ENCODE results near the gene POU6F1. TPM values are rescaled to one million over a fixed set of nuclear protein-coding genes. Genes with fewer than 3 reads are reported as not detected.
A peak's percentile ranks its signal among the peaks of the same experiment; 100 is the strongest.

POU6F1 gene
- total RNA-seq, 3 donors from 2014 or later (not counting 1 experiment from before 2014, with no cell fraction given), result 5.7 to 6.6 (median 6.0) TPM

DNA sequence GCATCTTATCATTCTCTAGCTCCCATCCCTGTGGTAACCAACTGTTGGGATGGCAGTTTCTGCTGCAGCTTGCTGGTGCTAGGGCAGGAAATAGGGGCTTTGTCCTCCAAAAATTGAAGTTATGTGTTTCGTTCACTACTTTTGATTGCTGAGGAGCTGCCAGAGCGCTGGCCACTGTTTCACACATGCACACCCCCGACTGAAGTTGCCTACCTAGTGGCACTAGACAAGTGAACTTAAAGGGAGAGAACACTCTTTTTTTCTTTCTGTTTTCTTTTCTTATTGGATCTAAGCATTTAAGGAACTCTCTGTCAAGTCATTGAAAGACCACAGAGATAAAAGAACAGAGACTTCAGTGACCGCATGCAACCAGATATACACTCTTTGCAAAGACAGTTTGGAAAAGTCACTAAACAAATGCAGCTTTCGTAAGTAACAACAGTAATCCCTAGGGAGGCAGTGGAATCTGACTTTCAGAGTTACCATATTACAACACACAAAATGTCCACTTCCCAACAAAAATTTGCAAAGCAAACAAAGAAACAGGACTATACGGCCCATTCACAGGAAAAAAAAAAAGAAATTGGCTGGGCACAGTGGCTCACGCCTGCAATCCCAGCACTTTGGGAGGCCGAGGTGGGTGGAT lies 56.9 kb downstream of the POU6F1 start:
- Mint-ChIP-seq H3K9me3 (no peaks in the 10 kb centered on the region), H3K4me1 (peaks cover 31 to 39% of the 10 kb centered on the region in 2 donors), H3K27me3 (ENCODE audit: low read depth in 2 of 2) (no peaks in the 10 kb centered on the region), H3K4me3 (no peak overlapping the region), H3K27ac (no peak overlapping the region), H3K36me3 (no peaks in the 10 kb centered on the region)
- peak in 1 of 3 donors; percentile 72 for ATAC-seq
- H3K27me3 ChIP-seq (ENCODE audit: control insufficient read depth, insufficient read depth, low read length), result no peaks in the 10 kb centered on the region
- no peak for DNase-seq
- no peak overlapping the region for H3K4me3 ChIP-seq (ENCODE audit: low read length)
- 71% methylated on average over 8 of the region's 8 CpGs for WGBS (ENCODE audit: insufficient coverage)
- TF ChIP-seq, protein P1, sequence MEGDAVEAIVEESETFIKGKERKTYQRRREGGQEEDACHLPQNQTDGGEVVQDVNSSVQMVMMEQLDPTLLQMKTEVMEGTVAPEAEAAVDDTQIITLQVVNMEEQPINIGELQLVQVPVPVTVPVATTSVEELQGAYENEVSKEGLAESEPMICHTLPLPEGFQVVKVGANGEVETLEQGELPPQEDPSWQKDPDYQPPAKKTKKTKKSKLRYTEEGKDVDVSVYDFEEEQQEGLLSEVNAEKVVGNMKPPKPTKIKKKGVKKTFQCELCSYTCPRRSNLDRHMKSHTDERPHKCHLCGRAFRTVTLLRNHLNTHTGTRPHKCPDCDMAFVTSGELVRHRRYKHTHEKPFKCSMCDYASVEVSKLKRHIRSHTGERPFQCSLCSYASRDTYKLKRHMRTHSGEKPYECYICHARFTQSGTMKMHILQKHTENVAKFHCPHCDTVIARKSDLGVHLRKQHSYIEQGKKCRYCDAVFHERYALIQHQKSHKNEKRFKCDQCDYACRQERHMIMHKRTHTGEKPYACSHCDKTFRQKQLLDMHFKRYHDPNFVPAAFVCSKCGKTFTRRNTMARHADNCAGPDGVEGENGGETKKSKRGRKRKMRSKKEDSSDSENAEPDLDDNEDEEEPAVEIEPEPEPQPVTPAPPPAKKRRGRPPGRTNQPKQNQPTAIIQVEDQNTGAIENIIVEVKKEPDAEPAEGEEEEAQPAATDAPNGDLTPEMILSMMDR (IDR thresholded peaks at IDR 0.05), result no peak
- H3K9me3 ChIP-seq (ENCODE audit: control insufficient read depth, insufficient read depth, low read length), result no peaks in the 10 kb centered on the region
- intact Hi-C loops (cut with micrococcal nuclease), result no loop called here
- no peak overlapping the region for H3K27ac ChIP-seq (ENCODE audit: low read length)
- H3K4me1 ChIP-seq (ENCODE audit: control insufficient read depth, insufficient read depth, low read length), result no peaks in the 10 kb centered on the region
- peaks cover 3% of the 10 kb centered on the region for H3K36me3 ChIP-seq (ENCODE audit: control insufficient read depth, insufficient read depth, low read length)

GRCh38 chr12:51156245-51156765 lies 61.6 kb downstream of the POU6F1 start:
- H3K27me3 Mint-ChIP-seq (ENCODE audit: low read depth in 2 of 2), result no peaks in the 10 kb centered on the region
- no peaks in the 10 kb centered on the region for H3K4me1 ChIP-seq (ENCODE audit: control insufficient read depth, insufficient read depth, low read length)
- DNase-seq (no peak), ATAC-seq (no peak)
- no peaks in the 10 kb centered on the region for H3K27me3 ChIP-seq (ENCODE audit: control insufficient read depth, insufficient read depth, low read length)
- TF ChIP-seq, protein P1 (IDR thresholded peaks at IDR 0.05), result no peak
- no peak overlapping the region for H3K27ac ChIP-seq (ENCODE audit: low read length)
- no peaks in the 10 kb centered on the region for H3K9me3 ChIP-seq (ENCODE audit: control insufficient read depth, insufficient read depth, low read length)
- intact Hi-C loops (cut with micrococcal nuclease), result no loop called here
- H3K4me3 Mint-ChIP-seq, result no peak overlapping the region
- 100% methylated on average over 2 of the region's 3 CpGs for WGBS (ENCODE audit: insufficient coverage)
- no peaks in the 10 kb centered on the region for H3K9me3 Mint-ChIP-seq
- peaks cover 3% of the 10 kb centered on the region for H3K36me3 ChIP-seq (ENCODE audit: control insufficient read depth, insufficient read depth, low read length)
- H3K4me1 Mint-ChIP-seq, result peaks cover 11 to 31% of the 10 kb centered on the region in 2 donors
- peak overlapping the region; percentile 5 to 26 for H3K27ac Mint-ChIP-seq
- no peaks in the 10 kb centered on the region for H3K36me3 Mint-ChIP-seq
- no peak overlapping the region for H3K4me3 ChIP-seq (ENCODE audit: low read length)

DNA sequence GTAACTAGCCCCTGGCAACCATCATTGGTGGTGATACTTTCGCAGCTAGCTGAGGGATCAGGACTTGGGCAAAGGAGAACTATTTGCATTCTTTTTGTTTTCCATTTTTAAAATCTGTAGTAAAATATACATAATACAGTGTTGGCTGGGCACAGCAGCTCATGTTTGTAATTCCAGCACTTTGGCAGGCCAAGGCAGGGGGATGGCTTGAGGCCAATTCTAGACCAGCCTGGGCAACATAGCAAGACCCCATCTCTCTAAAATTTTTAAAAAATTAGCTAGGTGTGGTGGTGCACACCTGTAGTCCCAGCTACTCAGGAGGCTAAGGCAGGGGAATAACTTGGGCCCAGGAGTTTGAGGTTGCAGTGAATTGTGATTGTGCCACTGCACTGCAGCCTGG lies 64.9 kb downstream of the POU6F1 start:
- Mint-ChIP-seq H3K4me3 (no peak overlapping the region), H3K36me3 (no peaks in the 10 kb centered on the region), H3K9me3 (no peaks in the 10 kb centered on the region), H3K27me3 (ENCODE audit: low read depth in 2 of 2) (no peaks in the 10 kb centered on the region), H3K4me1 (peaks cover 12 to 33% of the 10 kb centered on the region in 2 donors), H3K27ac (no peak overlapping the region)
- intact Hi-C loops (cut with micrococcal nuclease), result no loop called here
- Histone ChIP-seq H3K9me3 (ENCODE audit: control insufficient read depth, insufficient read depth, low read length) (no peaks in the 10 kb centered on the region), H3K27me3 (ENCODE audit: control insufficient read depth, insufficient read depth, low read length) (no peaks in the 10 kb centered on the region), H3K36me3 (ENCODE audit: control insufficient read depth, insufficient read depth, low read length) (no peaks in the 10 kb centered on the region), H3K27ac (ENCODE audit: low read length) (no peak overlapping the region), H3K4me1 (ENCODE audit: control insufficient read depth, insufficient read depth, low read length) (no peaks in the 10 kb centered on the region), H3K4me3 (ENCODE audit: low read length) (no peak overlapping the region)
- ATAC-seq, result no peak
- DNase-seq, result no peak
- WGBS (ENCODE audit: insufficient coverage), result 100% methylated on average over 1 of the region's 1 CpG
- TF ChIP-seq, protein P1 (IDR thresholded peaks at IDR 0.05), result no peak

- no peak overlapping the region for H3K27ac Mint-ChIP-seq
- WGBS (ENCODE audit: insufficient coverage), result 67% methylated on average over 2 of the region's 3 CpGs
- TF ChIP-seq, protein P1 (IDR thresholded peaks at IDR 0.05), result no peak
- no peaks in the 10 kb centered on the region for H3K36me3 ChIP-seq (ENCODE audit: control insufficient read depth, insufficient read depth, low read length)
- H3K36me3 Mint-ChIP-seq, result no peaks in the 10 kb centered on the region
- no peak overlapping the region for H3K4me3 ChIP-seq (ENCODE audit: low read length)
- H3K27ac ChIP-seq (ENCODE audit: low read length), result no peak overlapping the region
- H3K9me3 Mint-ChIP-seq, result no peaks in the 10 kb centered on the region
- no peaks in the 10 kb centered on the region for H3K27me3 Mint-ChIP-seq (ENCODE audit: low read depth in 2 of 2)
- H3K27me3 ChIP-seq (ENCODE audit: control insufficient read depth, insufficient read depth, low read length), result no peaks in the 10 kb centered on the region
- no peaks in the 10 kb centered on the region for H3K4me1 ChIP-seq (ENCODE audit: control insufficient read depth, insufficient read depth, low read length)
- intact Hi-C loops (cut with micrococcal nuclease), result no loop called here
- H3K4me1 Mint-ChIP-seq, result peaks cover 12 to 44% of the 10 kb centered on the region in 2 donors
- DNase-seq (no peak), ATAC-seq (no peak)
- H3K4me3 Mint-ChIP-seq, result no peak overlapping the region
- no peaks in the 10 kb centered on the region for H3K9me3 ChIP-seq (ENCODE audit: control insufficient read depth, insufficient read depth, low read length)
These were observed 67.1 kb downstream of the POU6F1 start for GRCh38 chr12:51150777-51151176.
